NB4 (cell line): ENCODE measurements around the gene GLUD2.

ENCODE experiments used
- DNase-seq: peaks from one replicate; pipeline ENCODE4 v3.0.0; 2010; ENCODE audit warnings: low read depth
- H3K4me3 ChIP-seq: one replicate; pipeline ENCODE4 v1.5.1; 2011; ENCODE audit warnings: mild to moderate bottlenecking, low read depth, low read length, moderate library complexity
- CTCF ChIP-seq: IDR thresholded peaks from one replicate; pipeline ENCODE4 v1.5.1; 2012; ENCODE audit warnings: low read depth, low read length
- MAX ChIP-seq: IDR thresholded peaks from 2 replicates; pipeline ENCODE4 v1.6.1; 2011; ENCODE audit warnings: low read depth, low read length
- MYC ChIP-seq: IDR thresholded peaks from 2 replicates; pipeline ENCODE4 v1.6.1; 2011; ENCODE audit warnings: low read depth, low read length
- POLR2A ChIP-seq: IDR thresholded peaks from 2 replicates; pipeline ENCODE4 v1.6.1; 2011; ENCODE audit warnings: mild to moderate bottlenecking; ENCODE audit not compliant: insufficient read length; ENCODE audit errors: extremely low read depth

The GLUD2 gene

GRCh38 chrX:121011254-121011653 is 36.2 kb upstream of the GLUD2 start:
- no peak for DNase-seq

GRCh38 chrX:121013897-121014455 is 33.4 kb upstream of the GLUD2 start:
- TF ChIP-seq MAX (no peak), MYC (no peak), CTCF (no peak), POLR2A (no peak)
- DNase-seq, result no peak
- no peak overlapping the region for H3K4me3 ChIP-seq

More at GRCh38 chrX:121011254-121011653, 36.2 kb upstream of the GLUD2 start:
- H3K4me3 ChIP-seq, result no peak overlapping the region
- no peak for TF ChIP-seq CTCF

- no peak for TF ChIP-seq CTCF
- H3K4me3 ChIP-seq, result no peak overlapping the region
- DNase-seq, result peak; percentile 9
Observed at GRCh38 chrX:121014826-121015225, 32.6 kb upstream of the GLUD2 start.

- H3K4me3 ChIP-seq, result no peak overlapping the region
- TF ChIP-seq POLR2A (no peak), MAX (no peak), MYC (no peak), CTCF (no peak)
- no peak for DNase-seq
Observed at GRCh38 chrX:121028419-121028818, 19.0 kb upstream of the GLUD2 start.

GRCh38 chrX:121030083-121030482 is 17.3 kb upstream of the GLUD2 start:
- DNase-seq, result no peak
- TF ChIP-seq CTCF (no peak), MYC (no peak), MAX (no peak), POLR2A (no peak)
- H3K4me3 ChIP-seq, result no peak overlapping the region

GRCh38 chrX:121032531-121032930 is 14.9 kb upstream of the GLUD2 start:
- DNase-seq, result no peak
- no peak for TF ChIP-seq MAX
- no peak overlapping the region for H3K4me3 ChIP-seq
